Erythroblast (primary cell): ENCODE measurements around the gene FKBP10.
"Not testable (repeated sequence)": the region's sequence is repeated elsewhere in the genome, so short reads cannot be mapped to it uniquely, and the experiment has no call there.

ENCODE experiments used
- GATA1 ChIP-seq: IDR thresholded peaks from 2 replicates; pipeline ENCODE4 v1.6.1; 2011; ENCODE audit warnings: low read depth, mild to moderate bottlenecking, control low read depth, low read length, moderate library complexity
- POLR2A ChIP-seq: IDR thresholded peaks from 2 replicates; pipeline ENCODE4 v1.6.1; 2011; ENCODE audit warnings: mild to moderate bottlenecking, low read length

GRCh38 chr17:41851382-41851781, 38.6 kb downstream of the FKBP10 start:
- TF ChIP-seq POLR2A, GATA1: not testable (repeated sequence)
